ENCODE data around the gene PAM.

DNA sequence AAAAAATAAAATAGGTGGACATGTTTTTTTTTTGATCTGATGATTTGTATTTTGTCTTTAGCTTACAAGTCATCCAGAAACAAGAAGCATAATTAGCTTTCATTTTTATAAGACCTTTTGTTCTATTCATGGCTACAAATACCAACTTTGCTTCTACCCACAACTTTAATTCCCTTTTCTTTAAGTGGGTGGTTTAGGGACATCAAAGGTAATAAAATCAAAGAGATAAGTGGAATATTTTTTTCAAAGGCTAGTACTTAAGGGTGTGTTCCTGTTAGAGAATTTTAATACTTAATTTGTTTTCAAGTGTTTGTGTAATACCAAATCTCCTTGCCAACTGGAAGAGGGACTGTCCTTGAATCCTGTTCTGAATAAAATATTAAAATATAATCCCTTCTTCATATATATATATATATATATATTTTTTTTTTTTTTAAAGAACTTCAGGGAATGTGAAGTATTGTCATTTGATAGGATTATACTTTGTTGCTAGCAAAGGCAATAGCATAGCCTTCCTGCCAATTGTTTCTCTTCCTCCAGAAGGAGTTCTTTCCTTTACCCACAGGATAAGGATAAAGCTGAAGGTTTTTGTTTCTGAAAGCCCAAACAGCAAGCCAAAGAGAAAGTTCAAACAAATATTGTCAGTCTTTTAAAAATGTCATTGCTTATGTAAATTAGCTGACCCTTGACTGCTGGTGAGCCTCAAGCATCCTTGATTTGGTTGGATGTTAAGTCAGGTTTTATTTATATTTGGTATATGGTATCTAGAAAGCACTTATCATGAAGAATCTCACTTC is 108.9 kb downstream of the PAM start:
- no peak for TF ChIP-seq YY1 (IDR thresholded peaks at IDR 0.05; ENCODE audit: low read depth, low read length)
- no peak for TF ChIP-seq CHD2 (IDR thresholded peaks at IDR 0.05; ENCODE audit: low read length)
- TF ChIP-seq JUN (IDR thresholded peaks at IDR 0.05; ENCODE audit: low read depth, low read length), result no peak
- no peak for TF ChIP-seq TAF1 (IDR thresholded peaks at IDR 0.05; ENCODE audit: low read depth, low read length)
- TF ChIP-seq, protein P1, sequence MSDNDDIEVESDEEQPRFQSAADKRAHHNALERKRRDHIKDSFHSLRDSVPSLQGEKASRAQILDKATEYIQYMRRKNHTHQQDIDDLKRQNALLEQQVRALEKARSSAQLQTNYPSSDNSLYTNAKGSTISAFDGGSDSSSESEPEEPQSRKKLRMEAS (IDR thresholded peaks at IDR 0.05), result no peak
- no peak for TF ChIP-seq SIN3A (conservative IDR thresholded peaks at IDR 0.05 in 1 of 2, IDR thresholded peaks at IDR 0.05 in 1 of 2; ENCODE audit: low read depth in 1 of 2, low read length in 2 of 2)
- TF ChIP-seq, protein P2, sequence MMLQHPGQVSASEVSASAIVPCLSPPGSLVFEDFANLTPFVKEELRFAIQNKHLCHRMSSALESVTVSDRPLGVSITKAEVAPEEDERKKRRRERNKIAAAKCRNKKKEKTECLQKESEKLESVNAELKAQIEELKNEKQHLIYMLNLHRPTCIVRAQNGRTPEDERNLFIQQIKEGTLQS (IDR thresholded peaks at IDR 0.05; ENCODE audit: insufficient read depth, low read depth, low read length), result no peak
- no peak for TF ChIP-seq NRF1 (IDR thresholded peaks at IDR 0.05; ENCODE audit: low read depth, low read length)
- no peak for TF ChIP-seq EZH2 (IDR thresholded peaks at IDR 0.05; ENCODE audit: low read depth, low read length, severe bottlenecking)
- TF ChIP-seq, protein P3, sequence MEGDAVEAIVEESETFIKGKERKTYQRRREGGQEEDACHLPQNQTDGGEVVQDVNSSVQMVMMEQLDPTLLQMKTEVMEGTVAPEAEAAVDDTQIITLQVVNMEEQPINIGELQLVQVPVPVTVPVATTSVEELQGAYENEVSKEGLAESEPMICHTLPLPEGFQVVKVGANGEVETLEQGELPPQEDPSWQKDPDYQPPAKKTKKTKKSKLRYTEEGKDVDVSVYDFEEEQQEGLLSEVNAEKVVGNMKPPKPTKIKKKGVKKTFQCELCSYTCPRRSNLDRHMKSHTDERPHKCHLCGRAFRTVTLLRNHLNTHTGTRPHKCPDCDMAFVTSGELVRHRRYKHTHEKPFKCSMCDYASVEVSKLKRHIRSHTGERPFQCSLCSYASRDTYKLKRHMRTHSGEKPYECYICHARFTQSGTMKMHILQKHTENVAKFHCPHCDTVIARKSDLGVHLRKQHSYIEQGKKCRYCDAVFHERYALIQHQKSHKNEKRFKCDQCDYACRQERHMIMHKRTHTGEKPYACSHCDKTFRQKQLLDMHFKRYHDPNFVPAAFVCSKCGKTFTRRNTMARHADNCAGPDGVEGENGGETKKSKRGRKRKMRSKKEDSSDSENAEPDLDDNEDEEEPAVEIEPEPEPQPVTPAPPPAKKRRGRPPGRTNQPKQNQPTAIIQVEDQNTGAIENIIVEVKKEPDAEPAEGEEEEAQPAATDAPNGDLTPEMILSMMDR (IDR thresholded peaks at IDR 0.05; ENCODE audit: control extremely low read depth in 1 of 3, insufficient read depth in 1 of 3, low read depth in 1 of 3, low read length in 3 of 3), result no peak
- no peak for TF ChIP-seq EP300 (IDR thresholded peaks at IDR 0.05; ENCODE audit: borderline replicate concordance in 1 of 2, low read depth in 2 of 2, low read length in 2 of 2)
- TF ChIP-seq MAFK (IDR thresholded peaks at IDR 0.05; ENCODE audit: low read depth, low read length), result no peak
- TF ChIP-seq SP2 (IDR thresholded peaks at IDR 0.05; ENCODE audit: low read length), result no peak

Measured in H1 (cell line).